Pancreas (tissue), 10 donors: ENCODE results near the gene FBXW4. TPM values are rescaled to one million over a fixed set of nuclear protein-coding genes. Genes with fewer than 3 reads are reported as not detected.

Source experiments
- ATAC-seq, 4 donors: fragments of 200-7000 bp; cut with Tn5 transposase; one replicate each; pipeline versions ENCODE4 v1.8.0 to v1.9.1; 2020; ENCODE audit warnings: mild to moderate bottlenecking in 4 of 4, moderate library complexity in 4 of 4
- DNase-seq, 6 donors: peaks; one replicate each; pipeline ENCODE4 v3.0.0-alpha.2; 2020
- FAIRE-seq: peaks from 2 replicates; lab custom pipeline; 2012; peaks lifted over from hg19 to GRCh38; lab: Jason Lieb, UNC
- H3K27ac ChIP-seq, 4 donors: fragments of 200-600 bp; sonication (generic); 1 replicate in 3 of 4; 2 replicates in 1 of 4; pipeline versions ENCODE4 v1.5.0 to v1.8.0; 2020
- H3K27me3 ChIP-seq, 4 donors: fragments of 200-600 bp; one replicate each; pipeline ENCODE4 v1.8.0; 2021
- H3K36me3 ChIP-seq, 3 donors: fragments of 200-600 bp; sonication (generic) in 1 of 3; one replicate each; pipeline versions ENCODE4 v1.5.0 to v1.8.0; 2020 to 2021
- H3K4me1 ChIP-seq, 3 donors: fragments of 200-600 bp; one replicate each; pipeline ENCODE4 v1.8.0; 2021
- H3K4me3 ChIP-seq, 4 donors: fragments of 200-600 bp; sonication (generic) in 2 of 4; one replicate each; pipeline versions ENCODE4 v1.5.0 to v1.8.0; 2020 to 2021
- H3K9me3 ChIP-seq, 4 donors: fragments of 200-600 bp; one replicate each; pipeline ENCODE4 v1.8.0; 2021
- WGBS, 2 donors: extraction: QIAGEN DNeasy Blood & Tissue Kit; methylation state at CpG; one replicate each; pipeline ENCODE4 v1.1.7; 2013; 5-methylcytosine and 5-hydroxymethylcytosine counted together
- intact Hi-C, 3 donors: fragments of 100-400 bp; cut with DNase I; formaldehyde crosslinking; loops; one replicate each; pipeline versions ENCODE4 v1.11.1 to v1.14.2; 2022
- polyA plus RNA-seq, 2 donors: library from polyadenylated mRNA; stranded (reverse); fragments of 200-250 nt; gene quantifications; one replicate each; pipeline ENCODE4 v1.2.3, GENCODE V29; 2013
- total RNA-seq, 6 donors: library from RNA; stranded (reverse); fragmentation: NEBNext Ultra II Directional in 4 of 6; extraction: Animal tissue kit (Norgen Biotek cat#: 25700) in 4 of 6; gene quantifications; one replicate each; pipeline versions ENCODE4 v1.2.1 to v1.2.4, GENCODE V29; 2021 to 2023
- TF ChIP-seq, protein P1 (sequence below), 4 donors: fragments of 200-600 bp; sonication (generic) in 3 of 4; IDR thresholded peaks; one replicate each; pipeline versions ENCODE4 v1.5.0 to v1.8.0; 2021; ENCODE audit warnings: antibody characterized with exemption in 4 of 4
- donor health status: healthy with polysubstance abuse.
- donor health status: DM: no; HTN: no; CAD: no; lungs with moderate emphysema.
- donor health status: DM: no; HTN: no; CAD: no.
- donor health status: control.
- donor health status: control.
- donor health status: Bipolar disorder and iron deficiency.
- donor health status: DM: yes; HTN: yes; CAD: no.
- donor health status: DM: no; HTN: no; CAD: no.
- donor health status: DM: no; HTN: no; CAD: no.
- donor health status: DM: yes; HTN: yes; CAD: no.

The FBXW4 gene
- total and polyA plus RNA-seq, 8 donors = 32.3 to 49.4 (median 40.0) TPM

DNA sequence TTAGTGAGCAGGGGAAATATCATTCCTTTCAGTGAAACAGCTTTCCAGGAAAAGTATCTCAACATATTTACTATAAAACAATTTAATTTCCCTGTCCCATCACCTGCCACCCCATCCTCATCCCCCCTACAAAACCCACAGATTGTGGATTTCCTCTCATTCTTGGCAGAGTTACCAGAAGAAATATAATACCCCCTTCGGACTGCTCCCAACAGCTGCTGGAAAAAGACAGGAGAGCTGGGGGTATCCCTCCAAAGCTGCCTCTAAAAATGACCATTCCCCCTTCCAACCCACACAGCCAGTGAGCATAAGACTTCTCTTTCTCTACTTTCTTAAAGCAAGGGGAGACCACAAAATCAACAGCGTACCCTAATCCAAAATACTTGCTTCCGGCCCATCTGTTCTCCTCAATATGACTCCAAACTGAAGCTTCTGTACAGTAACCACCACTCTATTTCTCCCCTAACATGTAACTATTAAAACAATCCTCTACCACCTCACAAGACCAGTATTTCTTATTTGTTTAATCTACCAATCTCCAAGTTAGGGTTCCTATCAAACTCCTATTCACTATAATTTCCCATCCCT is 7.8 kb downstream of the FBXW4 start:
- ATAC-seq (no peak), FAIRE-seq (no peak), DNase-seq (no peak)
- no peaks in the 10 kb centered on the region for H3K36me3 ChIP-seq
- no peak overlapping the region for H3K4me3 ChIP-seq
- no peaks in the 10 kb centered on the region for H3K9me3 ChIP-seq
- peaks cover 7 to 11% (median 7%) of the 10 kb centered on the region in 3 donors for H3K4me1 ChIP-seq
- 86 to 87% methylated on average over 3 of the region's 3 CpGs for WGBS, 2 donors
- H3K27me3 ChIP-seq = no peaks in the 10 kb centered on the region
- TF ChIP-seq, protein P1, sequence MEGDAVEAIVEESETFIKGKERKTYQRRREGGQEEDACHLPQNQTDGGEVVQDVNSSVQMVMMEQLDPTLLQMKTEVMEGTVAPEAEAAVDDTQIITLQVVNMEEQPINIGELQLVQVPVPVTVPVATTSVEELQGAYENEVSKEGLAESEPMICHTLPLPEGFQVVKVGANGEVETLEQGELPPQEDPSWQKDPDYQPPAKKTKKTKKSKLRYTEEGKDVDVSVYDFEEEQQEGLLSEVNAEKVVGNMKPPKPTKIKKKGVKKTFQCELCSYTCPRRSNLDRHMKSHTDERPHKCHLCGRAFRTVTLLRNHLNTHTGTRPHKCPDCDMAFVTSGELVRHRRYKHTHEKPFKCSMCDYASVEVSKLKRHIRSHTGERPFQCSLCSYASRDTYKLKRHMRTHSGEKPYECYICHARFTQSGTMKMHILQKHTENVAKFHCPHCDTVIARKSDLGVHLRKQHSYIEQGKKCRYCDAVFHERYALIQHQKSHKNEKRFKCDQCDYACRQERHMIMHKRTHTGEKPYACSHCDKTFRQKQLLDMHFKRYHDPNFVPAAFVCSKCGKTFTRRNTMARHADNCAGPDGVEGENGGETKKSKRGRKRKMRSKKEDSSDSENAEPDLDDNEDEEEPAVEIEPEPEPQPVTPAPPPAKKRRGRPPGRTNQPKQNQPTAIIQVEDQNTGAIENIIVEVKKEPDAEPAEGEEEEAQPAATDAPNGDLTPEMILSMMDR (IDR thresholded peaks at IDR 0.05) = no peak
- intact Hi-C loops = no loop called here
- no peak overlapping the region for H3K27ac ChIP-seq

DNA sequence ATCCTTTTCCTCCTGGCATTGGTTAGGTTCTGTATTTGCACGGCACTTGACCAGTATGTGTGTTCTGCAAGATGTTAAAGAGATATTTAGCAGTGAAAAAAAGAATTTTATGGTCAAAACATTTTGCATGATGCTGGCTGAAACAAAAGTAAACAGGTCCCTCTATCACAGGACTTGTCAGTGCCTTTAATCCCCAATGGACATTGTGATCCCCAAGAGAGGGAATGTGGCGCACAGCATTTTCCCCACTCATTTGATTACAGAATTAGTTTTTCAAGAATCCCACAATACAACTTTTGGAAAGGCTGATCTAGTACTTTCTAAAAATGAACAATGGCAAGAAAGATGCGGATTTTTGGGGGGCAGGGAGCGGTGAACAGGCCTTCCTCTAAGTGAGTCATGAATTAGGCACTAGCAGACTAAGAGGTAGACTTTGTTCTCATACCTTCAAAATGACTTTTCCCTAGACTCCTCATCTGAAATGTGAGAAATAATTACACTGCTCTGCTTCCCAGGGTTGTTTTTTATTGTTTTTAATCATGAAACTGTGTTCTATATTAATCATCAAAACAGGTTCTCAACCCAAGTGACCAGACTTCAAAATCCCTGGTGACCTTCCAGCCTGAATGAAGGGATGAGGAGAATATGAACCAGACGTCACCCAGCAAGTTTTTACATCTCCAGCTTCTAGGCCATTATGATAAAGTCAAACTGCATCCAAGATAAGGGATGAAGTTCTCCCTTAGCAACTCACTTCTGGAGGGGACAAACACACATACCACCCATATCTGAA is 8.6 kb downstream of the FBXW4 start:
- H3K27ac ChIP-seq = no peak overlapping the region
- intact Hi-C loops = no loop called here
- H3K27me3 ChIP-seq = no peaks in the 10 kb centered on the region
- FAIRE-seq = no peak
- WGBS, 2 donors = 82 to 87% methylated on average over 5 of the region's 5 CpGs
- H3K4me1 ChIP-seq = peaks cover 2 to 11% (median 5%) of the 10 kb centered on the region in 3 donors
- no peaks in the 10 kb centered on the region for H3K9me3 ChIP-seq
- no peak for DNase-seq
- ATAC-seq = no peak
- TF ChIP-seq, protein P1 (IDR thresholded peaks at IDR 0.05) = no peak
- H3K4me3 ChIP-seq = no peak overlapping the region
- no peaks in the 10 kb centered on the region for H3K36me3 ChIP-seq

DNA sequence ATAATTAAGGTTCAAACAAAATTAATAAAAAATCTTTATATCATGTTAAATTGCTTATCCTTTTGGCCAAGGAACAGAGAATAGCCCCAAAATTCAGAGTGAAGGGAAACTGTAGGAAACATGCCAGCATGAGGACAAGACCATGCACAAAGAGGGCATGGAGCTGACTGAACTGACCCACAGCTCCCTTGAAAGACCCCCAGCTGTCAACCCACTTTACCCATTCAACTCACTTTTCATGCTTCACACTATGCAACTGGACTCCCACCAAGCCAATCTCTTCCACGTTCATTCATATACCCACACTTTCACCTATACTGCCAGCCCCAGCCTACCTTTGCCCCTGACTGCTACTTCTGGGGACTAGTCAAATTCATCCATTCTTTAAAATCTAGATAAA is 10.2 kb downstream of the FBXW4 start:
- Histone ChIP-seq H3K4me1 (peaks cover 0 to 7% (median under 1%) of the 10 kb centered on the region in 3 donors), H3K4me3 (no peak overlapping the region), H3K9me3 (no peaks in the 10 kb centered on the region), H3K27me3 (no peaks in the 10 kb centered on the region), H3K36me3 (no peaks in the 10 kb centered on the region), H3K27ac (no peak overlapping the region)
- DNase-seq (no peak), ATAC-seq (no peak), FAIRE-seq (no peak)
- TF ChIP-seq, protein P1 (IDR thresholded peaks at IDR 0.05) = no peak
- 89 to 95% methylated on average over 1 of the region's 1 CpG for WGBS, 2 donors
- intact Hi-C loops = no loop called here

DNA sequence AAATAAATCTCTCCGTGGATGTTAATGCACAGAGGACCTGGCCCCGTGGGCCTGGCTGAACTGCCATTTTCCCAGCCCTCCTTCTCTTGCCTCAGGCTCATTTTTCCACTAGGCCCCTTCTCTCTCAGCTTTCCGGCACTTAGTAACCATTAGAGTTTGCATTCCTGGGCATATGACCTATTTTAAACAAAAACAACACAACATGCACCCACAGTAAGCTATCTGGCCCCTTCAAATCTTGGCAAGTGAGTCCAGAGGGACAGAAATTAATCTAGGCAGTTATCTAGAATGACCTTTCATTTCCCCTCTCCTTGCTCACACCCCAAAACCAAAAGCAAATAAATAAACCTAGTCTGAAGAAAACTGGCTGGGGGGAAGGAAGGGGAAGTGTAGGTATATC is 11.7 kb downstream of the FBXW4 start:
- Histone ChIP-seq H3K4me1 (peaks cover 0 to 4% (median 0%) of the 10 kb centered on the region in 3 donors), H3K9me3 (no peaks in the 10 kb centered on the region), H3K4me3 (no peak overlapping the region), H3K36me3 (no peaks in the 10 kb centered on the region), H3K27me3 (no peaks in the 10 kb centered on the region), H3K27ac (no peak overlapping the region)
- TF ChIP-seq, protein P1 (IDR thresholded peaks at IDR 0.05) = no peak
- WGBS, 2 donors = 91 to 97% methylated on average over 3 of the region's 3 CpGs
- intact Hi-C loops = no loop called here
- ATAC-seq (no peak), DNase-seq (no peak), FAIRE-seq (no peak)
